Hepatocyte (in vitro differentiated cells): Measurements from ENCODE around the gene CBARP. TPM values are rescaled to one million over a fixed set of nuclear protein-coding genes. Genes with fewer than 3 reads are reported as not detected.

Experiments used
- DNase-seq: peaks from one replicate; pipeline ENCODE4 v3.0.0-alpha.2; 2016; ENCODE audit warnings: low spot score
- H2AFZ ChIP-seq: fragments of 200-600 bp; sonication (generic); 2 replicates; pipeline ENCODE4 v1.6.0; 2016; ENCODE audit warnings: antibody characterized with exemption, mild to moderate bottlenecking
- H3K27ac ChIP-seq: fragments of 200-600 bp; sonication (generic); 2 replicates; pipeline ENCODE4 v1.5.1; 2016; ENCODE audit warnings: mild to moderate bottlenecking
- H3K27me3 ChIP-seq: fragments of 200-600 bp; sonication (generic); 2 replicates; pipeline ENCODE4 v1.6.1; 2016
- H3K36me3 ChIP-seq: fragments of 200-600 bp; sonication (generic); replicated peaks from 2 replicates; pipeline ENCODE4 v1.5.1; 2016; ENCODE audit warnings: low read depth; ENCODE audit not compliant: insufficient read depth
- H3K4me1 ChIP-seq: fragments of 200-600 bp; sonication (generic); 2 replicates; pipeline ENCODE4 v1.5.1; 2016; ENCODE audit warnings: mild to moderate bottlenecking, moderate library complexity; ENCODE audit not compliant: insufficient read depth
- H3K4me2 ChIP-seq: fragments of 200-600 bp; sonication (generic); 2 replicates; pipeline ENCODE4 v1.6.0; 2016
- H3K4me3 ChIP-seq: fragments of 200-600 bp; sonication (generic); 2 replicates; pipeline ENCODE4 v1.5.1; 2016; ENCODE audit warnings: mild to moderate bottlenecking
- H3K79me2 ChIP-seq: fragments of 200-600 bp; sonication (generic); 2 replicates; pipeline ENCODE4 v1.6.0; 2017; ENCODE audit warnings: mild to moderate bottlenecking
- H3K9me2 ChIP-seq: fragments of 200-600 bp; sonication (generic); replicated peaks from 2 replicates; pipeline ENCODE4 v1.6.0; 2017; ENCODE audit warnings: mild to moderate bottlenecking; ENCODE audit not compliant: insufficient read depth
- H3K9me3 ChIP-seq: fragments of 200-600 bp; sonication (generic); 2 replicates; pipeline ENCODE4 v1.5.1; 2016; ENCODE audit warnings: low read depth, mild to moderate bottlenecking
- H4K20me1 ChIP-seq: fragments of 200-600 bp; sonication (generic); 2 replicates; pipeline ENCODE4 v1.6.0; 2016; ENCODE audit warnings: mild to moderate bottlenecking; ENCODE audit not compliant: insufficient read depth, poor library complexity, severe bottlenecking
- EZH2 ChIP-seq: fragments of 200-600 bp; sonication (generic); IDR thresholded peaks from 2 replicates; pipeline ENCODE4 v1.6.1; 2016; ENCODE audit warnings: antibody characterized with exemption, mild to moderate bottlenecking, borderline replicate concordance
- EZH2phosphoT487 ChIP-seq: fragments of 200-600 bp; sonication (generic); IDR thresholded peaks from one replicate; pipeline ENCODE4 v1.6.1; 2018; ENCODE audit warnings: antibody characterized with exemption, mild to moderate bottlenecking, low read depth, moderate library complexity; ENCODE audit not compliant: unreplicated experiment, severe bottlenecking
- WGBS: methylation state at CpG from one replicate; pipeline ENCODE4 v1.1.6; 2016; ENCODE audit warnings: low lambda C conversion rate; ENCODE audit errors: missing lambda C conversion rate; 5-methylcytosine and 5-hydroxymethylcytosine counted together
- polyA plus RNA-seq: library from polyadenylated mRNA; unstranded; fragments of >200 nt; fragmentation: Nextera tagmentation; extraction: Ambion mirVana; gene quantifications from 2 replicates; pipeline ENCODE4 v1.2.1, GENCODE V29; 2016
- total RNA-seq: library from RNA; depleted of rRNA; stranded (reverse); fragments of >200 nt; gene quantifications from 2 replicates; pipeline ENCODE4 v1.2.3, GENCODE V29; 2014
- TF ChIP-seq, protein P1 (sequence below): fragments of 200-600 bp; sonication (generic); IDR thresholded peaks from 2 replicates; pipeline ENCODE4 v1.5.1; 2016; ENCODE audit warnings: antibody characterized with exemption, mild to moderate bottlenecking; ENCODE audit not compliant: poor library complexity

CBARP gene
- total and polyA plus RNA-seq, 2 experiments from 2014 or later: 4.2 to 7.1 TPM

DNA sequence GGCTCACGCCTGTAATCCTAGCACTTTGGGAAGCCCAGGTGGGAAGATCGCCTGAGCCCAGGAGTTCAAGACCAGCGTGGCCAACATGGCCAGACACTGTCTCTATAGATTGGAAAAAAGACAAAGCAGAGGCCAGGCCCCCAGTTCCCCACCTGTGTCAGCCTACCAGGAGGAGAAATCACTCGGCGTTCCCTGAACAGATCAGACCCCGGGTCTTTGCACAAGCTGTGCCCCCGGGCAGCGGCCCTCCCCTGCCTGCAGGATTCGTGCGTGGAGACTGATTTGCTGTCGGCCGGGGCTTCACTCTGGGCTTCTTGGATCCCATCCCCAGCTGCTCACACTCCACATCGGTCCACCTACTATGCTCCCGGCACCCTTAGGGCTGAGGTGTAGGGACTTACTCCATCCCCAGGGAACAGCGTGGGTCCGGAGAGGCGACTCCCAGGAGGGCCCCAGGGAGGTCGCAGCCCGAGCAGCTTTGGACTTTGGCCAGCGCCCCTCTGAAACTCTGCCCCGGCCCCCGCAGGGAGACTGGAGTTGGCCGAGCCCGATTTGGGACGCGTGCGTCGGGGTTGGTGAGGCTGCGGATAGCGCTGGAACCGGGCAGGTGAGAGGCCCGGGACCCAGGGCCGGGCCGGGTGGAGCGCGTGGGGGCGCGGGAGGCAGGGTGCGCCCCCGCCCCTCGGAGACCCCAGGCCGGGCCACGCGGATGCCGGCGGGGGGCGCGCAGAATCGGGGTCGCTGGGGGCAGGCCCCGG lies 47.4 kb upstream of the CBARP start:
- Histone ChIP-seq H3K4me1 (peaks cover 32% of the 10 kb centered on the region), H3K9me2 (no peaks in the 10 kb centered on the region), H3K36me3 (no peaks in the 10 kb centered on the region), H4K20me1 (no peaks in the 10 kb centered on the region), H3K27ac (peak overlapping the region; percentile 85), H3K4me2 (peak overlapping the region; percentile 76), H3K79me2 (peaks cover 35% of the 10 kb centered on the region), H3K27me3 (no peaks in the 10 kb centered on the region), H3K4me3 (no peak overlapping the region), H3K9me3 (no peaks in the 10 kb centered on the region), H2AFZ (peak overlapping the region; percentile 40)
- TF ChIP-seq, protein P1, sequence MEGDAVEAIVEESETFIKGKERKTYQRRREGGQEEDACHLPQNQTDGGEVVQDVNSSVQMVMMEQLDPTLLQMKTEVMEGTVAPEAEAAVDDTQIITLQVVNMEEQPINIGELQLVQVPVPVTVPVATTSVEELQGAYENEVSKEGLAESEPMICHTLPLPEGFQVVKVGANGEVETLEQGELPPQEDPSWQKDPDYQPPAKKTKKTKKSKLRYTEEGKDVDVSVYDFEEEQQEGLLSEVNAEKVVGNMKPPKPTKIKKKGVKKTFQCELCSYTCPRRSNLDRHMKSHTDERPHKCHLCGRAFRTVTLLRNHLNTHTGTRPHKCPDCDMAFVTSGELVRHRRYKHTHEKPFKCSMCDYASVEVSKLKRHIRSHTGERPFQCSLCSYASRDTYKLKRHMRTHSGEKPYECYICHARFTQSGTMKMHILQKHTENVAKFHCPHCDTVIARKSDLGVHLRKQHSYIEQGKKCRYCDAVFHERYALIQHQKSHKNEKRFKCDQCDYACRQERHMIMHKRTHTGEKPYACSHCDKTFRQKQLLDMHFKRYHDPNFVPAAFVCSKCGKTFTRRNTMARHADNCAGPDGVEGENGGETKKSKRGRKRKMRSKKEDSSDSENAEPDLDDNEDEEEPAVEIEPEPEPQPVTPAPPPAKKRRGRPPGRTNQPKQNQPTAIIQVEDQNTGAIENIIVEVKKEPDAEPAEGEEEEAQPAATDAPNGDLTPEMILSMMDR: no peak
- no peak for TF ChIP-seq EZH2
- no peak for TF ChIP-seq EZH2phosphoT487
- no peak for DNase-seq
- 28% methylated on average over 29 of the region's 51 CpGs for WGBS

DNA sequence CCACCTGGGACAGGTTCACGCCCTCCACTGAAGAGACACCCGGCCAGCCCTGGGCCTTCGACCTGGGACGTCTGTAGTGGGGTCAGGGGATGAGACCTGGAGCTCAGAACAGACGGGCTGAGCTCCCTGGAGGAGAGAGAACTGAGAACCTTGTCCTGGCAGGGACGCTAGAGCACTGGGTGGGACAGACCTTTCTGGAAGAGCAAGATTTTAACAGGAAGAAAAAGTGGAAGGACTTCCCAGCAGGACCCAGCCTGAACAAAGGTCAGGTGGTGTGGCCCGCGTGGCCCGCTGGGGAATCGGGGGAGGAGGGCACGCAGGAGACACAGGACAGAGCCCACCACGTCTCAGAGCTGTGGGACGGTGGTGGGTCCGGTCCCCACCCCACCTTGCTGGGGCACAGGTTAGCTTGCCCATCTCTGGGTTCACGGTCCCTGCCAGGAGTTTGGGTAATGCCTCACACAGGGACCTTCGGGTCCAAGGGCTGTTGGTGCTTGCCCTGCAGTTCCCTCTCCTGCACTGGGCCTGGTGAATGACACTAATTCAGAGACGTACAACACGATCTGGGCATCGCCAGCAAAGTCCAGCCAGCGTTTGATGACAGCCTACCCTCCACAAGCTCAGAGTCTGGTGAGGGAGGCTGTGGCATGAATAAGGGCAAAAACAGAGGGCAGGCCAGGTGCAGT lies 46.6 kb upstream of the CBARP start:
- H3K79me2 ChIP-seq: peaks cover 28% of the 10 kb centered on the region
- H3K9me3 ChIP-seq: no peaks in the 10 kb centered on the region
- H3K9me2 ChIP-seq: no peaks in the 10 kb centered on the region
- no peak for TF ChIP-seq EZH2phosphoT487
- no peaks in the 10 kb centered on the region for H3K27me3 ChIP-seq
- H3K27ac ChIP-seq: peak overlapping the region; percentile 85
- H3K4me2 ChIP-seq: peak overlapping the region; percentile 76
- no peak overlapping the region for H3K4me3 ChIP-seq
- H4K20me1 ChIP-seq: no peaks in the 10 kb centered on the region
- no peak overlapping the region for H2AFZ ChIP-seq
- WGBS: 68% methylated on average over 20 of the region's 20 CpGs
- no peaks in the 10 kb centered on the region for H3K36me3 ChIP-seq
- no peak for DNase-seq
- H3K4me1 ChIP-seq: peaks cover 32% of the 10 kb centered on the region

GRCh38 chr19:1283917-1284292 lies 46.1 kb upstream of the CBARP start:
- Histone ChIP-seq H2AFZ (no peak overlapping the region), H3K27me3 (no peaks in the 10 kb centered on the region), H3K4me3 (no peak overlapping the region), H3K36me3 (no peaks in the 10 kb centered on the region), H3K79me2 (peaks cover 26% of the 10 kb centered on the region), H3K9me3 (no peaks in the 10 kb centered on the region), H4K20me1 (no peaks in the 10 kb centered on the region), H3K4me2 (peak overlapping the region; percentile 76), H3K4me1 (peaks cover 32% of the 10 kb centered on the region), H3K9me2 (no peaks in the 10 kb centered on the region), H3K27ac (peak overlapping the region; percentile 85)
- TF ChIP-seq EZH2 (no peak), EZH2phosphoT487 (no peak)
- TF ChIP-seq, protein P1: no peak
- DNase-seq: no peak
- WGBS: 93% methylated on average over 11 of the region's 12 CpGs

GRCh38 chr19:1283207-1283916 lies 45.6 kb upstream of the CBARP start:
- TF ChIP-seq EZH2: no peak
- TF ChIP-seq EZH2phosphoT487: no peak
- TF ChIP-seq, protein P1: no peak
- WGBS: 83% methylated on average over 29 of the region's 29 CpGs
- no peaks in the 10 kb centered on the region for H3K9me3 ChIP-seq
- H2AFZ ChIP-seq: no peak overlapping the region
- H3K4me1 ChIP-seq: peaks cover 32% of the 10 kb centered on the region
- H3K9me2 ChIP-seq: no peaks in the 10 kb centered on the region
- peaks cover 21% of the 10 kb centered on the region for H3K79me2 ChIP-seq
- no peaks in the 10 kb centered on the region for H4K20me1 ChIP-seq
- H3K27ac ChIP-seq: no peak overlapping the region
- no peaks in the 10 kb centered on the region for H3K27me3 ChIP-seq
- H3K4me3 ChIP-seq: no peak overlapping the region
- H3K36me3 ChIP-seq: no peaks in the 10 kb centered on the region
- H3K4me2 ChIP-seq: no peak overlapping the region
- DNase-seq: no peak
